ENCODE data around the gene SPAG5.
A peak's percentile ranks its signal among the peaks of the same experiment; 100 is the strongest.

The SPAG5 gene

DNA sequence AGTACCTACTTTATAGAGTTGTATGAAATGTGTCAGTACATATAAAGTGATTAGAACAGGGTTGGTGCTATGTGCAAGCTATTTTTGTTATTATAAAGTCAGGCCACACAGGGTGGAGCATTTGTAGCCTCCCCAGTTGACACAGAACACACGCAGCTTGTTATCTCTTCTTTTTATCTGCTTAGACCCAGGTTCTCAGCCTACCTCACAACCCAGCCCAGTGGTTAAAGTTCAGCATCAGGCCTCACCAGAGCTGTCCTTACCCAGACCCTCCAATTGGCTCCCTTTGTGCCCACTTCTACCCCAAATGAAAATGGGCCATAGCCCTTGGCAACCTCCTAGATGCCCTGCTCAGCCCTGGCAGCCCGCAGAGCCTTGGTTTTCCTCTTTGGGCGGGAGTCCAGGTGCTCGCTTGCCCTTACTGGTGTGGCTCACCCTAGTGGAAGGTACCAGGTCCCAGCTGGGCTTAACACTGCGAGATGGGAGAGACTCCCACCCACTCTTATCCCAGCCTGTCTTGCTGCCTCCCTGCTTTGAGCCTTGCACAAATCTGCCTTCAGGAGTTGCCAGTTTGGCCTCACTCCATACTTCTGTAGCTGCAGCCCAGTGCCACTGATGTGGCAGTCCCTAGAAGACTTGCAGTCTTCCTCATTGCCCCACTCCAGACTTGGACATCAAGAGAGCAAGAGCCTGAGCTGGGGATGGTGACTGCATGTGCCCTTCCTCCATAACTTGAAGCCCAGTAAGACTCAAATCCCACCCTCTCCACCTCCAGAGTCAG is 26.4 kb downstream of the SPAG5 start:
- H3K9ac ChIP-seq (ENCODE audit: low read depth, low read length): 0 out of 2 replicates have a peak overlapping the region, but pooled peaks have one; percentile 88
- no peaks in the 10 kb centered on the region for H3K36me3 ChIP-seq (ENCODE audit: insufficient read depth, low read length)
- no peaks in the 10 kb centered on the region for H3K9me3 ChIP-seq (ENCODE audit: control insufficient read depth, insufficient read depth, low read length)
- peaks cover 6% of the 10 kb centered on the region; the same call in 1 of the 2 replicates for H3K4me1 ChIP-seq (ENCODE audit: insufficient read depth, low read length)

GRCh38 chr17:28571361-28572122 is 27.3 kb downstream of the SPAG5 start, which contains the start of gene PIGS:
TSS of gene PIGS (minus strand) at chr17:28571524. CDS start at chr17:28571496, 28 bp downstream.
- Histone ChIP-seq H3K9me3 (ENCODE audit: control insufficient read depth, insufficient read depth, low read length) (no peaks in the 10 kb centered on the region), H3K36me3 (ENCODE audit: insufficient read depth, low read length) (no peaks in the 10 kb centered on the region), H3K9ac (ENCODE audit: low read depth, low read length) (peak within 1 kb of the TSS; percentile 88), H3K4me1 (ENCODE audit: insufficient read depth, low read length) (no peaks in the 10 kb centered on the region)

DNA sequence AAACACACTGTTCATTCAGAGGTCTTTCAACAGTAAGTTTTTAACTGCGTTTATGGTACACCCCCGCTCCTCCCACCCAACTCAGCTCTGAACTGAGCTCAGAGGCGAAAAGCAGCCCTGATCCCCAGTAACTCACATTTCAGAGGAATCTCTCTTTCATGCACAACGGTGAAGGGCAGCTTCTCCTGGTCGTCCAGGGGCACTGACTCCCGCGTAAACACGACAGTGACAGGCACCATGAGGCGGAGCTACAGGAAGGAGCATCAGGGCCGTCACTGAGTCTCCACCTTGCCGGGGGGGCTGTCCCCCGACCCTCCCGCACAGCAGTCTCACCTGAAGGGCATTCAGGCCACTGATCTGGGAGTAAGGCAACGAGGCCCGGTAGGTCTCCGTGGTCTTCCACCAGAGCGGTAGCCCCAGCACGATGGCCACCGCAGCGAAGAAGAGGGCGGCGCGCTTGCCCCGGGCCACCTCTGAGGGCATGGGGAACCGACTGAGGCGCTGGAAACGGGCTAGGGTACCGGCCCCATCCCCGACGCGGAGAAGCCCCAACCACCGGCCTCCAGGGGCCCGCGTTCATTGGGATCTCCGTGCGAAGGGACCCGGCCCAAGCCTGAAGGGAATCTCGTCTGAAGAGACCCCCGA is 28.0 kb downstream of the SPAG5 start:
- H3K4me1 ChIP-seq (ENCODE audit: insufficient read depth, low read length): no peaks in the 10 kb centered on the region
- peak overlapping the region; percentile 88 for H3K9ac ChIP-seq (ENCODE audit: low read depth, low read length)
- H3K9me3 ChIP-seq (ENCODE audit: control insufficient read depth, insufficient read depth, low read length): no peaks in the 10 kb centered on the region

DNA sequence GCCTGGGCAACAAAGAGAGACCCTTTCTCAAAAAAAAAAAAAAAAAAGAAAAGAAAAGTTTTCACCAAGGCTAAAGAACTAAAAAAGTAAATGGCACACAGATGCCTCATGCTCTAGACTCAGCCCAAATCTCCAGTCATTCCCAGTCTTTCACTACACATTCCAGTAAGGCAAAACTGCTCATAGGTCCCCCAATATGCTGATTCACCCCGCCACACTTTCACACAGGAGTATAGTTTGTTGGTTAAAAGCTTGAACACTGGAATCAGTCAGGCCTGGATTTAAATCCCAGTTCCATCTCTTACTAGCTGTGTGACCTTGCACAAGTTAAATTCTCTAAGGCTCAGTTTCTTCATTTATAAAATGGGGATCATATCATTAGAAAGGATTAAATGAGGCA is 29.4 kb downstream of the SPAG5 start:
- H3K9me3 ChIP-seq (ENCODE audit: control insufficient read depth, insufficient read depth, low read length): no peaks in the 10 kb centered on the region
- H3K4me1 ChIP-seq (ENCODE audit: insufficient read depth, low read length): no peaks in the 10 kb centered on the region
- H3K36me3 ChIP-seq (ENCODE audit: insufficient read depth, low read length): no peaks in the 10 kb centered on the region
- H3K9ac ChIP-seq (ENCODE audit: low read depth, low read length): no peak overlapping the region

More for the DNA sequence above, 28.0 kb downstream of the SPAG5 start:
- no peaks in the 10 kb centered on the region for H3K36me3 ChIP-seq (ENCODE audit: insufficient read depth, low read length)

- no peaks in the 10 kb centered on the region for H3K4me1 ChIP-seq (ENCODE audit: insufficient read depth, low read length)
- no peak overlapping the region for H3K9ac ChIP-seq (ENCODE audit: low read depth, low read length)
- no peaks in the 10 kb centered on the region for H3K36me3 ChIP-seq (ENCODE audit: insufficient read depth, low read length)
- no peaks in the 10 kb centered on the region for H3K9me3 ChIP-seq (ENCODE audit: control insufficient read depth, insufficient read depth, low read length)
Measured at GRCh38 chr17:28567604-28568003, 31.2 kb downstream of the SPAG5 start.

DNA sequence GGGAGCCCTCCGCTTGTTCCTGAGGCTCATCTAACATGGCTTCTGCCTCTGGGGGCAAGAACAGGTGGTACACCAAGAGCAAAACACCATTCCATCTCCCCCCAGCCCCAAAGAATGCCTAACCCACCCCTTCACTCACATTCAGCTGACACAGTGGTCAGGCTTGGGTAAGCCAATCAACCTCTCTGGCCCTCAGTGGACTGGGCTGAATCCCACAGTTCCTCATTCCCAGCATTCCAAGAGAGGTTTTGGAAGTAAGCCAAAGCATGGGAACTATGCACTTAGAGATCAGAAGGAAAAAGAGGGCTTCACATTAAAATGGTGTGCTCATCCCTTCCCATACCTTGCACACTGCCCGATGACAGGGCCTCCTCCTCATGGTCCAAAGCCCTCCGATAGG is 35.4 kb downstream of the SPAG5 start:
- Histone ChIP-seq H3K9me3 (ENCODE audit: control insufficient read depth, insufficient read depth, low read length) (no peaks in the 10 kb centered on the region), H3K9ac (ENCODE audit: low read depth, low read length) (no peak overlapping the region), H3K4me1 (ENCODE audit: insufficient read depth, low read length) (no peaks in the 10 kb centered on the region), H3K36me3 (ENCODE audit: insufficient read depth, low read length) (no peaks in the 10 kb centered on the region; the same call in 1 of the 2 replicates)

DNA sequence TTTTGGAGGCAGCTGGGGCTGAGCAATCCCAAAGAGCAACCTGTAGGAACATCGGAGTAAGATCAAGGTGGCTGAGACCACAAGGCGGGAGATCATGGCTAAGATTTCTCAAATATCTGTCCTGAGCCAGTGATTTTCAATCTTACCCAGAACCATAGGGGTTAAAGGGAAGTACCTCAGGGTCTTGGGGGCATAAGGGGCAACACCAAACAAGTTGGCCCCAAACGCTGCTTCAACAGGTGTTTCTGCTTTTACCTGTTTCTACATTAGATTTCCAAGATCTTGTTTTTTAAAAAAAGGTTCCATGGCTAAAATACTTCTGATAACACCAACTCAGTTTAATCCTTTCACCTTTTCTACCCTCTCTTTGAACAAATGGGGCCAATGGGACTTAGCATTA is 43.8 kb downstream of the SPAG5 start:
- H3K4me1 ChIP-seq (ENCODE audit: insufficient read depth, low read length): 0 out of 2 replicates have a peak, but pooled peaks cover 6% of the 10 kb centered on the region
- H3K9me3 ChIP-seq (ENCODE audit: control insufficient read depth, insufficient read depth, low read length): no peaks in the 10 kb centered on the region
- H3K36me3 ChIP-seq (ENCODE audit: insufficient read depth, low read length): peaks cover 6% of the 10 kb centered on the region; the same call in 1 of the 2 replicates
- no peak overlapping the region for H3K9ac ChIP-seq (ENCODE audit: low read depth, low read length)

DNA sequence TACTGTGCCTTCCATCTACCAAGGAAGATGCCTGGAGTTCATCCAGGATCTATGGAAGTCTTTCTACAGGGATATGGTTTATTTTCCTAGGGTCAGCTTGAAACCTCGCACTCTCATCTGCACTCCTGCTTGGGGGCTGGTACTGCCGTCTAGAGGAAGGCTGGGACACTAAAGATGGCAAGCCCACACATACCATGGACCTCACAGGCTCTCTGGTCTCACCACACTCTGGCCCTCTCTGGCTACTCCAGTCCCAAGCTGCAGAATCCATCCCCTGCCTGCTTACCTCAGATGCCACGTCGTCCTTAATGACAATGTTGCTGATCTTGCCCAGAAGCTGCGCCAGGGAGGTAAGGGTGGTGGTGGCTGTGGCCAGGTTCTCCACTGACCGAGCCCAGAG is 44.3 kb downstream of the SPAG5 start:
- H3K9ac ChIP-seq (ENCODE audit: low read depth, low read length): no peak overlapping the region
- H3K4me1 ChIP-seq (ENCODE audit: insufficient read depth, low read length): 0 out of 2 replicates have a peak, but pooled peaks cover 6% of the 10 kb centered on the region
- H3K36me3 ChIP-seq (ENCODE audit: insufficient read depth, low read length): peaks cover 6% of the 10 kb centered on the region; the same call in 1 of the 2 replicates
- H3K9me3 ChIP-seq (ENCODE audit: control insufficient read depth, insufficient read depth, low read length): no peaks in the 10 kb centered on the region

GRCh38 chr17:28553000-28553505 is 45.8 kb downstream of the SPAG5 start:
- Histone ChIP-seq H3K36me3 (ENCODE audit: insufficient read depth, low read length) (peaks cover 6% of the 10 kb centered on the region; the same call in 1 of the 2 replicates), H3K9me3 (ENCODE audit: control insufficient read depth, insufficient read depth, low read length) (no peaks in the 10 kb centered on the region), H3K4me1 (ENCODE audit: insufficient read depth, low read length) (0 out of 2 replicates have a peak, but pooled peaks cover 6% of the 10 kb centered on the region), H3K9ac (ENCODE audit: low read depth, low read length) (peak overlapping the region; percentile 29; the same call in 1 of the 2 replicates)

DNA sequence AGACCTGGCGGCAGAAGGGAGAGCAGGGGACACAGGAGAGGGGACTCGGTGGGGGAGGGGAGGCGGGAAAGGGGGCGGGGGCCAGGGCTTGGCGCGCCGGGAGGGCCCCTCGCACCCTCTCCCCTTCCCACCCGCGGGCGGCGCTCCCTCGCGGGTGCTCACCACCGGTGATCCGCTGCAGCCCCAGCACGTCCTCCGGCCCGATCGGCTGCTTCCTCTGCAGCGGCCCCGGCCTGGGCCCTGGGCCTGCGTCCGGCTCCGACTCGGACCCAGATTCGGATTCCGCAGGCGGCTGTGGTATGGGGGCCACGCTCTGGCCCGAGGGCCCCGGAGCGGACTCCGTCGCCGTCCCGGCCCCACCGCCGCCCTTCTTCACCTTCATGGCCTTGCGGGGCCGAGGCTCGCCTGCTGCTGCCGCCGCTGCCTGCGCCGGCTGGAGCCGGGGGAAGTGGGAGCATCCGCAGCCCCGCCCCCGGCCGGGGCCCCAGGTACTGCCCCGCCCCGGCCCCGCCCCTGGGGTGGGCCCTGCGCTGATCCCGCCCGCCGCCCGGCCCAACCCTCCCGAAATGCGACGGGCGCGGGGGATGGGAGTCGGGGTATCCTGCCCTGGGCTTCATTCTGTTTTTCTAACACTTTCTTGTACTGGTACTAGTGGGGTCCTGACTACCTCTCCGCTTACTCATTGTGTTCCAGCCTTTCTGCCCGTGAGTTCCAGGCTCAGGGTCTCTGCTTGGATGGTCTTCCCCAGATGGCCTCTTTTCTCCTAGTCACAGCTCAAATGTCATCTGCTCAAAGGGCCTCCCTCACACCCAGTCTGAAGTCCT is 46.4 kb downstream of the SPAG5 start, which contains the start of gene UNC119:
UNC119 (minus strand) TSS at position 449 of the 824 bp plus-strand sequence; CDS start at position 382, 67 bp downstream.
- Histone ChIP-seq H3K9ac (ENCODE audit: low read depth, low read length) (peak within 1 kb of the TSS; percentile 82), H3K9me3 (ENCODE audit: control insufficient read depth, insufficient read depth, low read length) (no peaks in the 10 kb centered on the region), H3K36me3 (ENCODE audit: insufficient read depth, low read length) (peaks cover 6% of the 10 kb centered on the region; the same call in 1 of the 2 replicates), H3K4me1 (ENCODE audit: insufficient read depth, low read length) (0 out of 2 replicates have a peak, but pooled peaks cover 6% of the 10 kb centered on the region)

GRCh38 chr17:28551421-28552175 is 47.2 kb downstream of the SPAG5 start:
- Histone ChIP-seq H3K9ac (ENCODE audit: low read depth, low read length) (peak overlapping the region; percentile 82; the same call in 1 of the 2 replicates), H3K9me3 (ENCODE audit: control insufficient read depth, insufficient read depth, low read length) (no peaks in the 10 kb centered on the region), H3K4me1 (ENCODE audit: insufficient read depth, low read length) (0 out of 2 replicates have a peak, but pooled peaks cover 6% of the 10 kb centered on the region), H3K36me3 (ENCODE audit: insufficient read depth, low read length) (peaks cover 6% of the 10 kb centered on the region; the same call in 1 of the 2 replicates)

DNA sequence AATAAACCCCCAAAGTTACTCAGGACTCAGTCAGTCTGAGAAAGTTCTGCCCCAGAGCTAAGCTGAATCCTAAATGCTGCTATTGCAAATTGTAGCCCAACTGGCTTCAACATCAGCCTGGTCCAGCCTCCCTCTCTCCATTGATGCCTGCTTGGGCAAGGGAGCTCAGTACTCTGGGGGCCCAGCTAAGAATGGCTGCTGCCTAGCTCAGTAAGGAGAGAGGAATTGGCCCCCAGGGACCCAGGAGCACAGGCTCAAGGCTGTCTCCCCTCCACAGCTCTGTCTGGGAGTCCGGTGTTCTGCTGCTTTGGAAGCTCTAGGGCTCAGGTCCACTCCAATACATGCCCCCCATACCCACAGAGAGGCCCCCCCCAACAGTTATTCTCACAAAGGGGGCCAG is 48.0 kb downstream of the SPAG5 start:
- H3K36me3 ChIP-seq (ENCODE audit: insufficient read depth, low read length): no peaks in the 10 kb centered on the region
- H3K9me3 ChIP-seq (ENCODE audit: control insufficient read depth, insufficient read depth, low read length): no peaks in the 10 kb centered on the region
- no peak overlapping the region for H3K9ac ChIP-seq (ENCODE audit: low read depth, low read length)
- 0 out of 2 replicates have a peak, but pooled peaks cover 6% of the 10 kb centered on the region for H3K4me1 ChIP-seq (ENCODE audit: insufficient read depth, low read length)
